ENCODE results near the gene DDAH1.

DDAH1 gene

GRCh38 chr1:85460555-85461088 lies 4.3 kb downstream of the DDAH1 start:
- TF ChIP-seq, protein P1, sequence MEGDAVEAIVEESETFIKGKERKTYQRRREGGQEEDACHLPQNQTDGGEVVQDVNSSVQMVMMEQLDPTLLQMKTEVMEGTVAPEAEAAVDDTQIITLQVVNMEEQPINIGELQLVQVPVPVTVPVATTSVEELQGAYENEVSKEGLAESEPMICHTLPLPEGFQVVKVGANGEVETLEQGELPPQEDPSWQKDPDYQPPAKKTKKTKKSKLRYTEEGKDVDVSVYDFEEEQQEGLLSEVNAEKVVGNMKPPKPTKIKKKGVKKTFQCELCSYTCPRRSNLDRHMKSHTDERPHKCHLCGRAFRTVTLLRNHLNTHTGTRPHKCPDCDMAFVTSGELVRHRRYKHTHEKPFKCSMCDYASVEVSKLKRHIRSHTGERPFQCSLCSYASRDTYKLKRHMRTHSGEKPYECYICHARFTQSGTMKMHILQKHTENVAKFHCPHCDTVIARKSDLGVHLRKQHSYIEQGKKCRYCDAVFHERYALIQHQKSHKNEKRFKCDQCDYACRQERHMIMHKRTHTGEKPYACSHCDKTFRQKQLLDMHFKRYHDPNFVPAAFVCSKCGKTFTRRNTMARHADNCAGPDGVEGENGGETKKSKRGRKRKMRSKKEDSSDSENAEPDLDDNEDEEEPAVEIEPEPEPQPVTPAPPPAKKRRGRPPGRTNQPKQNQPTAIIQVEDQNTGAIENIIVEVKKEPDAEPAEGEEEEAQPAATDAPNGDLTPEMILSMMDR (conservative IDR thresholded peaks at IDR 0.05; ENCODE audit: low read length) = no peak
- no peak for TF ChIP-seq EZH2phosphoT487 (IDR thresholded peaks at IDR 0.05; ENCODE audit: borderline replicate concordance)

GRCh38 chr1:85459290-85459689 lies 5.7 kb downstream of the DDAH1 start:
- Histone ChIP-seq H3K4me2 (ENCODE audit: low read depth, low read length, poor library complexity, severe bottlenecking) (no peak overlapping the region), H2AFZ (ENCODE audit: low read length) (no peak overlapping the region), H3K9me2 (replicated peaks; ENCODE audit: low read depth, low read length) (no peaks in the 10 kb centered on the region), H3K79me2 (ENCODE audit: insufficient read depth, low read length) (no peaks in the 10 kb centered on the region), H3K4me3 (ENCODE audit: low read length, poor library complexity, severe bottlenecking) (no peak overlapping the region), H3K9ac (ENCODE audit: low read depth, low read length, poor library complexity, severe bottlenecking) (no peak overlapping the region), H3K27me3 (ENCODE audit: insufficient read depth, low read length, poor library complexity, severe bottlenecking) (no peaks in the 10 kb centered on the region), H3K9me3 (ENCODE audit: insufficient read depth, low read depth, low read length) (no peaks in the 10 kb centered on the region), H4K20me1 (ENCODE audit: insufficient read depth, low read length, poor library complexity, severe bottlenecking) (no peaks in the 10 kb centered on the region), H3K36me3 (ENCODE audit: insufficient read depth, low read length) (no peaks in the 10 kb centered on the region), H3K4me1 (ENCODE audit: insufficient read depth, low read length, poor library complexity, severe bottlenecking) (no peaks in the 10 kb centered on the region), H3F3A (ENCODE audit: low read depth) (no peaks in the 10 kb centered on the region)
- TF ChIP-seq, protein P1 (conservative IDR thresholded peaks at IDR 0.05; ENCODE audit: low read length) = no peak
- TF ChIP-seq EZH2phosphoT487 (IDR thresholded peaks at IDR 0.05; ENCODE audit: borderline replicate concordance) = no peak

More at GRCh38 chr1:85460555-85461088, 4.3 kb downstream of the DDAH1 start:
- Histone ChIP-seq H3K79me2 (ENCODE audit: insufficient read depth, low read length) (no peaks in the 10 kb centered on the region), H3K27me3 (ENCODE audit: insufficient read depth, low read length, poor library complexity, severe bottlenecking) (no peaks in the 10 kb centered on the region), H3F3A (ENCODE audit: low read depth) (no peaks in the 10 kb centered on the region), H3K9me2 (replicated peaks; ENCODE audit: low read depth, low read length) (no peaks in the 10 kb centered on the region), H3K36me3 (ENCODE audit: insufficient read depth, low read length) (no peaks in the 10 kb centered on the region), H3K4me1 (ENCODE audit: insufficient read depth, low read length, poor library complexity, severe bottlenecking) (no peaks in the 10 kb centered on the region), H3K4me3 (ENCODE audit: low read length, poor library complexity, severe bottlenecking) (no peak overlapping the region), H3K4me2 (ENCODE audit: low read depth, low read length, poor library complexity, severe bottlenecking) (peak overlapping the region; percentile 5), H3K9ac (ENCODE audit: low read depth, low read length, poor library complexity, severe bottlenecking) (no peak overlapping the region), H2AFZ (ENCODE audit: low read length) (no peak overlapping the region), H4K20me1 (ENCODE audit: insufficient read depth, low read length, poor library complexity, severe bottlenecking) (no peaks in the 10 kb centered on the region), H3K9me3 (ENCODE audit: insufficient read depth, low read depth, low read length) (no peaks in the 10 kb centered on the region)

DNA sequence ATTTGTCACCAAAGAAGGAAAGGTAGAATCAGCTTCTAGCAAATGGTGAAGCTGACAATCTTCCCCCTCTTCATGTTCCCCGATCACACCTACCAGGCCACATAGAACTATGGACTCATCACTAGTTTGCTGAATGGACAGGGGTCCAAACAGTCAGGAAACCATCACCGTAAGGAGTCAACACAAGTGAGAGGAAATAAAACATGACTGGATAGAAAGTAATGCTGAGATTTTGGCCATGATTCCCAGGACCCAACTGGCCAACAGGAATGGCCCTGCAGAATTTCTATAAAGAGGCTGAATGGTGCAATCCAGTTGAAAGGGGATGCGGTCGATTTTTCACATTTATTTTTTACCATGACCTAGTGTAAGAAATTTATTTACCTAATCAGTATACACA lies 10.7 kb downstream of the DDAH1 start:
- Histone ChIP-seq H3F3A (ENCODE audit: low read depth) (no peaks in the 10 kb centered on the region), H4K20me1 (ENCODE audit: insufficient read depth, low read length, poor library complexity, severe bottlenecking) (no peaks in the 10 kb centered on the region), H3K4me1 (ENCODE audit: insufficient read depth, low read length, poor library complexity, severe bottlenecking) (no peaks in the 10 kb centered on the region), H3K9me2 (replicated peaks; ENCODE audit: low read depth, low read length) (no peaks in the 10 kb centered on the region), H3K4me3 (ENCODE audit: low read length, poor library complexity, severe bottlenecking) (no peak overlapping the region), H2AFZ (ENCODE audit: low read length) (no peak overlapping the region), H3K9me3 (ENCODE audit: insufficient read depth, low read depth, low read length) (no peaks in the 10 kb centered on the region), H3K79me2 (ENCODE audit: insufficient read depth, low read length) (no peaks in the 10 kb centered on the region), H3K27me3 (ENCODE audit: insufficient read depth, low read length, poor library complexity, severe bottlenecking) (no peaks in the 10 kb centered on the region), H3K4me2 (ENCODE audit: low read depth, low read length, poor library complexity, severe bottlenecking) (no peak overlapping the region), H3K36me3 (ENCODE audit: insufficient read depth, low read length) (no peaks in the 10 kb centered on the region), H3K9ac (ENCODE audit: low read depth, low read length, poor library complexity, severe bottlenecking) (no peak overlapping the region)
- TF ChIP-seq EZH2phosphoT487 (IDR thresholded peaks at IDR 0.05; ENCODE audit: borderline replicate concordance) = no peak
- TF ChIP-seq, protein P1 (conservative IDR thresholded peaks at IDR 0.05; ENCODE audit: low read length) = no peak
